SK-N-SH treated with all-trans-retinoic acid at 6 μM for 48 hours (cell line): ENCODE measurements around the gene LZTR1.

Experiments
- ARNTL ChIP-seq: fragments of 450-650 bp; formaldehyde crosslinking; IDR thresholded peaks from 2 replicates; pipeline ENCODE4 v1.5.0; 2020; ENCODE audit warnings: low read depth, mild to moderate bottlenecking, moderate library complexity, borderline replicate concordance
- BACH2 ChIP-seq: fragments of 250-450 bp; sonication (Bioruptor Pico); IDR thresholded peaks from 2 replicates; pipeline ENCODE4 v1.9.0; 2021; ENCODE audit warnings: mild to moderate bottlenecking, borderline replicate concordance
- CSDC2 ChIP-seq: fragments of 250-450 bp; sonication (Bioruptor Pico); IDR thresholded peaks from 2 replicates; pipeline ENCODE4 v1.5.0; 2020; ENCODE audit warnings: mild to moderate bottlenecking, moderate library complexity
- ESRRG ChIP-seq: fragments of 250-450 bp; sonication (Bioruptor Pico); IDR thresholded peaks from 2 replicates; pipeline ENCODE4 v1.6.1; 2021; ENCODE audit warnings: mild to moderate bottlenecking
- GLIS3 ChIP-seq: fragments of 250-450 bp; sonication (Bioruptor Pico); IDR thresholded peaks from 2 replicates; pipeline ENCODE4 v1.5.0; 2020; ENCODE audit warnings: mild to moderate bottlenecking, moderate library complexity
- PPARA ChIP-seq: fragments of 250-450 bp; sonication (Bioruptor Pico); IDR thresholded peaks from 2 replicates; pipeline ENCODE4 v1.5.0; 2020; ENCODE audit warnings: mild to moderate bottlenecking, borderline replicate concordance
- RARB ChIP-seq: fragments of 250-450 bp; sonication (Bioruptor Pico); IDR thresholded peaks from 2 replicates; pipeline ENCODE4 v1.8.0; 2021; ENCODE audit warnings: mild to moderate bottlenecking, moderate library complexity
- ZFP3 ChIP-seq: fragments of 250-450 bp; sonication (Bioruptor Pico); IDR thresholded peaks from 2 replicates; pipeline ENCODE4 v1.5.0; 2020; ENCODE audit warnings: mild to moderate bottlenecking, moderate library complexity
- ZFP30 ChIP-seq: fragments of 450-650 bp; formaldehyde crosslinking; IDR thresholded peaks from 2 replicates; pipeline ENCODE4 v1.5.0; 2022; ENCODE audit warnings: mild to moderate bottlenecking, moderate library complexity
- ZNF565 ChIP-seq: fragments of 450-650 bp; formaldehyde crosslinking; conservative IDR thresholded peaks from 2 replicates; pipeline ENCODE4 v1.5.0; 2020; ENCODE audit warnings: low read depth, mild to moderate bottlenecking, moderate library complexity
- ZNF8 ChIP-seq: fragments of 450-650 bp; formaldehyde crosslinking; IDR thresholded peaks from 2 replicates; pipeline ENCODE4 v1.5.0; 2020; ENCODE audit warnings: mild to moderate bottlenecking, moderate library complexity
- TF ChIP-seq, protein P1 (sequence below): fragments of 250-450 bp; sonication (Bioruptor Pico); IDR thresholded peaks from 2 replicates; pipeline ENCODE4 v1.8.0; 2020; ENCODE audit warnings: mild to moderate bottlenecking, moderate library complexity, borderline replicate concordance
- TF ChIP-seq, protein P2 (sequence below): fragments of 250-450 bp; sonication (Bioruptor Pico); IDR thresholded peaks from 2 replicates; pipeline ENCODE4 v1.5.1; 2021; ENCODE audit warnings: mild to moderate bottlenecking, moderate library complexity
- TF ChIP-seq, protein P3 (sequence below): fragments of 250-450 bp; sonication (Bioruptor Pico); IDR thresholded peaks from 2 replicates; pipeline ENCODE4 v1.5.1; 2020; ENCODE audit warnings: low read depth, mild to moderate bottlenecking, moderate library complexity

DNA sequence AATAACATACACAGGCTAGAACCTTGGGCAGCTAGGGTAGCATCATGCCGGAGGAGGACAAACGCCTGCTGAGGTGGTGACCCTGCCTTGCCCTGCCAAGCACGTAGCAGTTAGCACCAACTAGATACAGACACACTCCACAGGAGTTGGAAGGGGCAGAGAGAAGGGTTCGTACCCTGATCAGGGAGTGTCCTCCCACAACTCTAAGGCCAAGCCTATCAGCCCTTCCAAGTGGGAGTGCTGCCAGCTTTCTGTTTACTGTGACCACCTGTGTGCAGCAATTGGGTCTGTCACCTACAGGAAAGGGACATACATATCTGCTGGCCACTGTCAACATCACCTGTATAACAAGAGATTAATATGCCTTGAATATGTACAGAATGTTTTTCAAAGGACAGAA is 21.7 kb downstream of the LZTR1 start:
- TF ChIP-seq, protein P1, sequence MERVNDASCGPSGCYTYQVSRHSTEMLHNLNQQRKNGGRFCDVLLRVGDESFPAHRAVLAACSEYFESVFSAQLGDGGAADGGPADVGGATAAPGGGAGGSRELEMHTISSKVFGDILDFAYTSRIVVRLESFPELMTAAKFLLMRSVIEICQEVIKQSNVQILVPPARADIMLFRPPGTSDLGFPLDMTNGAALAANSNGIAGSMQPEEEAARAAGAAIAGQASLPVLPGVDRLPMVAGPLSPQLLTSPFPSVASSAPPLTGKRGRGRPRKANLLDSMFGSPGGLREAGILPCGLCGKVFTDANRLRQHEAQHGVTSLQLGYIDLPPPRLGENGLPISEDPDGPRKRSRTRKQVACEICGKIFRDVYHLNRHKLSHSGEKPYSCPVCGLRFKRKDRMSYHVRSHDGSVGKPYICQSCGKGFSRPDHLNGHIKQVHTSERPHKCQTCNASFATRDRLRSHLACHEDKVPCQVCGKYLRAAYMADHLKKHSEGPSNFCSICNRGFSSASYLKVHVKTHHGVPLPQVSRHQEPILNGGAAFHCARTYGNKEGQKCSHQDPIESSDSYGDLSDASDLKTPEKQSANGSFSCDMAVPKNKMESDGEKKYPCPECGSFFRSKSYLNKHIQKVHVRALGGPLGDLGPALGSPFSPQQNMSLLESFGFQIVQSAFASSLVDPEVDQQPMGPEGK (CRISPR knock-in tag): no peak
- TF ChIP-seq GLIS3 (no peak), ESRRG (CRISPR knock-in tag) (no peak), BACH2 (CRISPR knock-in tag) (no peak), ZNF565 (CRISPR knock-in tag) (no peak), CSDC2 (CRISPR knock-in tag) (no peak), ZNF8 (no peak), ZFP3 (no peak), ARNTL (CRISPR knock-in tag) (no peak), RARB (CRISPR knock-in tag) (no peak), PPARA (CRISPR knock-in tag) (no peak), ZFP30 (CRISPR knock-in tag) (no peak)
- TF ChIP-seq, protein P2, sequence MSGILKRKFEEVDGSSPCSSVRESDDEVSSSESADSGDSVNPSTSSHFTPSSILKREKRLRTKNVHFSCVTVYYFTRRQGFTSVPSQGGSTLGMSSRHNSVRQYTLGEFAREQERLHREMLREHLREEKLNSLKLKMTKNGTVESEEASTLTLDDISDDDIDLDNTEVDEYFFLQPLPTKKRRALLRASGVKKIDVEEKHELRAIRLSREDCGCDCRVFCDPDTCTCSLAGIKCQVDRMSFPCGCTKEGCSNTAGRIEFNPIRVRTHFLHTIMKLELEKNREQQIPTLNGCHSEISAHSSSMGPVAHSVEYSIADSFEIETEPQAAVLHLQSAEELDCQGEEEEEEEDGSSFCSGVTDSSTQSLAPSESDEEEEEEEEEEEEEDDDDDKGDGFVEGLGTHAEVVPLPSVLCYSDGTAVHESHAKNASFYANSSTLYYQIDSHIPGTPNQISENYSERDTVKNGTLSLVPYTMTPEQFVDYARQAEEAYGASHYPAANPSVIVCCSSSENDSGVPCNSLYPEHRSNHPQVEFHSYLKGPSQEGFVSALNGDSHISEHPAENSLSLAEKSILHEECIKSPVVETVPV: no peak
- TF ChIP-seq, protein P3, sequence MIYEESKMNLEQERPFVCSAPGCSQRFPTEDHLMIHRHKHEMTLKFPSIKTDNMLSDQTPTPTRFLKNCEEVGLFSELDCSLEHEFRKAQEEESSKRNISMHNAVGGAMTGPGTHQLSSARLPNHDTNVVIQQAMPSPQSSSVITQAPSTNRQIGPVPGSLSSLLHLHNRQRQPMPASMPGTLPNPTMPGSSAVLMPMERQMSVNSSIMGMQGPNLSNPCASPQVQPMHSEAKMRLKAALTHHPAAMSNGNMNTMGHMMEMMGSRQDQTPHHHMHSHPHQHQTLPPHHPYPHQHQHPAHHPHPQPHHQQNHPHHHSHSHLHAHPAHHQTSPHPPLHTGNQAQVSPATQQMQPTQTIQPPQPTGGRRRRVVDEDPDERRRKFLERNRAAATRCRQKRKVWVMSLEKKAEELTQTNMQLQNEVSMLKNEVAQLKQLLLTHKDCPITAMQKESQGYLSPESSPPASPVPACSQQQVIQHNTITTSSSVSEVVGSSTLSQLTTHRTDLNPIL: no peak
